H9 (cell line): ENCODE results near the gene MN1. TPM values are rescaled to one million over a fixed set of nuclear protein-coding genes. Genes with fewer than 3 reads are reported as not detected.

Source experiments
- DNase-seq: peaks from one replicate; pipeline ENCODE4 v3.0.0-alpha.2; 2017
- H2AFZ ChIP-seq: one replicate; pipeline ENCODE4 v1.6.1; 2013; ENCODE audit warnings: mild to moderate bottlenecking, low read length, control low read depth, moderate library complexity
- H2AK5ac ChIP-seq: 2 replicates; pipeline ENCODE4 v1.6.1; 2013; ENCODE audit warnings: low read length, control low read depth, mixed read lengths; ENCODE audit not compliant: insufficient read length
- H2BK120ac ChIP-seq: one replicate; pipeline ENCODE4 v1.6.1; 2013; ENCODE audit warnings: low read depth, mild to moderate bottlenecking, low read length, control low read depth, inconsistent platforms; ENCODE audit not compliant: poor library complexity, severe bottlenecking
- H2BK12ac ChIP-seq: 2 replicates; pipeline ENCODE4 v1.6.1; 2013; ENCODE audit warnings: low read length, control low read depth, mixed read lengths, low read depth; ENCODE audit not compliant: insufficient read length
- H2BK15ac ChIP-seq: 2 replicates; pipeline ENCODE4 v1.6.1; 2013; ENCODE audit warnings: low read depth, low read length, control low read depth
- H2BK20ac ChIP-seq: one replicate; pipeline ENCODE4 v1.6.1; 2013; ENCODE audit warnings: low read depth, mild to moderate bottlenecking, low read length, control low read depth, inconsistent platforms; ENCODE audit not compliant: poor library complexity, severe bottlenecking
- H2BK5ac ChIP-seq: 2 replicates; pipeline ENCODE4 v1.6.1; 2013; ENCODE audit warnings: low read length, control low read depth, mixed read lengths; ENCODE audit not compliant: insufficient read length
- H3K14ac ChIP-seq: 2 replicates; pipeline ENCODE4 v1.6.1; 2013; ENCODE audit warnings: low read length, control low read depth; ENCODE audit not compliant: insufficient read depth
- H3K18ac ChIP-seq: 2 replicates; pipeline ENCODE4 v1.6.1; 2013; ENCODE audit warnings: low read depth, mild to moderate bottlenecking, mixed read lengths, low read length, control low read depth; ENCODE audit not compliant: insufficient read length
- H3K23ac ChIP-seq: 2 replicates; pipeline ENCODE4 v1.6.1; 2013; ENCODE audit warnings: low read length, control low read depth, mixed read lengths, low read depth; ENCODE audit not compliant: insufficient read length
- H3K23me2 ChIP-seq: 2 replicates; pipeline ENCODE4 v1.6.1; 2013; ENCODE audit warnings: low read depth, mild to moderate bottlenecking, mixed read lengths, low read length, control low read depth; ENCODE audit not compliant: insufficient read length, poor library complexity, severe bottlenecking
- H3K27ac ChIP-seq: 2 replicates; pipeline ENCODE4 v1.5.1; 2013; ENCODE audit warnings: low read length, control low read depth, mixed read lengths, low read depth; ENCODE audit not compliant: insufficient read length
- H3K27me3 ChIP-seq: 2 replicates; pipeline ENCODE4 v1.6.1; 2013; ENCODE audit warnings: low read length, control low read depth, inconsistent platforms; ENCODE audit not compliant: insufficient read depth
- H3K4ac ChIP-seq: 2 replicates; pipeline ENCODE4 v1.6.1; 2013; ENCODE audit warnings: low read depth, mild to moderate bottlenecking, control low read depth, inconsistent platforms, low read length, moderate library complexity
- H3K4me1 ChIP-seq: 2 replicates; pipeline ENCODE4 v1.6.1; 2013; ENCODE audit warnings: low read length, control low read depth, inconsistent platforms; ENCODE audit not compliant: insufficient read depth
- H3K4me2 ChIP-seq: 2 replicates; pipeline ENCODE4 v1.6.1; 2013; ENCODE audit warnings: low read length, control low read depth, mixed read lengths; ENCODE audit not compliant: insufficient read length, insufficient read depth
- H3K56ac ChIP-seq: 2 replicates; pipeline ENCODE4 v1.6.1; 2013; ENCODE audit warnings: low read depth, mild to moderate bottlenecking, mixed read lengths, low read length, control low read depth; ENCODE audit not compliant: insufficient read length
- H3K79me1 ChIP-seq: 2 replicates; pipeline ENCODE4 v1.6.1; 2013; ENCODE audit warnings: low read depth, mild to moderate bottlenecking, moderate library complexity, low read length, control low read depth, inconsistent platforms; ENCODE audit not compliant: insufficient read depth, poor library complexity, severe bottlenecking
- H3K79me2 ChIP-seq: 2 replicates; pipeline ENCODE4 v1.6.1; 2013; ENCODE audit warnings: low read length, control low read depth, inconsistent platforms; ENCODE audit not compliant: insufficient read depth
- H3K9ac ChIP-seq: 2 replicates; pipeline ENCODE4 v1.6.1; 2013; ENCODE audit warnings: low read length, control low read depth, mixed read lengths; ENCODE audit not compliant: insufficient read length; ENCODE audit errors: extremely low read depth
- H3K9me3 ChIP-seq: one replicate; pipeline ENCODE4 v1.6.1; 2013; ENCODE audit warnings: low read depth, low read length, inconsistent platforms; ENCODE audit not compliant: control insufficient read depth
- H3T11ph ChIP-seq: one replicate; pipeline ENCODE4 v1.6.1; 2013; ENCODE audit warnings: mild to moderate bottlenecking, low read length, control low read depth, inconsistent platforms
- H4K20me1 ChIP-seq: one replicate; pipeline ENCODE4 v1.6.1; 2013; ENCODE audit not compliant: control insufficient read depth, insufficient read length, insufficient read depth
- H4K5ac ChIP-seq: 2 replicates; pipeline ENCODE4 v1.6.1; 2013; ENCODE audit warnings: low read depth, mild to moderate bottlenecking, mixed read lengths, low read length, control low read depth; ENCODE audit not compliant: insufficient read length
- H4K8ac ChIP-seq: replicated peaks from 2 replicates; pipeline ENCODE4 v1.6.1; 2013; ENCODE audit warnings: low read length, control low read depth, mixed read lengths, low read depth; ENCODE audit not compliant: insufficient read length
- H4K91ac ChIP-seq: 2 replicates; pipeline ENCODE4 v1.6.1; 2013; ENCODE audit warnings: low read depth, mild to moderate bottlenecking, moderate library complexity, mixed read lengths, low read length, control low read depth; ENCODE audit not compliant: insufficient read length
- H3K27ac Mint-ChIP-seq, 3 experiments: 2 replicates in 2 of 3; 3 replicates in 1 of 3; pipeline ENCODE4 v1.8.0; 2020 to 2021; ENCODE audit warnings: mixed read lengths in 3 of 3, mild to moderate bottlenecking in 1 of 3, moderate library complexity in 1 of 3
- H3K27me3 Mint-ChIP-seq: 2 replicates; pipeline ENCODE4 v1.8.0; 2021; ENCODE audit warnings: low read depth, mild to moderate bottlenecking, moderate library complexity, mixed read lengths
- H3K36me3 Mint-ChIP-seq, 3 experiments: 2 replicates in 2 of 3; 3 replicates in 1 of 3; pipeline ENCODE4 v1.8.0; 2020 to 2021; ENCODE audit warnings: low read depth in 3 of 3, mixed read lengths in 3 of 3; ENCODE audit not compliant: insufficient read depth in 1 of 3
- H3K4me1 Mint-ChIP-seq, 2 experiments: 2 replicates each; pipeline ENCODE4 v1.8.0; 2020; ENCODE audit warnings: mixed read lengths in 2 of 2
- H3K4me3 Mint-ChIP-seq, 2 experiments: 2 replicates in 1 of 2; 3 replicates in 1 of 2; pipeline ENCODE4 v1.8.0; 2020 to 2021; ENCODE audit warnings: mild to moderate bottlenecking in 2 of 2, mixed read lengths in 2 of 2, moderate library complexity in 1 of 2
- H3K9me3 Mint-ChIP-seq, 2 experiments: 2 replicates in 1 of 2; 3 replicates in 1 of 2; pipeline ENCODE4 v1.8.0; 2020; ENCODE audit warnings: mild to moderate bottlenecking in 2 of 2, mixed read lengths in 2 of 2, moderate library complexity in 1 of 2
- WGBS: extraction: QIAGEN DNeasy Blood & Tissue Kit; methylation state at CpG from one replicate; pipeline ENCODE4 v1.1.7; 2013; ENCODE audit warnings: missing lambda C conversion rate, low lambda C conversion rate, mixed read lengths; ENCODE audit not compliant: insufficient read length; ENCODE audit errors: extremely low coverage; 5-methylcytosine and 5-hydroxymethylcytosine counted together
- total RNA-seq: library from RNA; stranded (reverse); gene quantifications from 2 replicates; pipeline ENCODE4 v1.2.1, GENCODE V29; 2021
- TF ChIP-seq, protein P1 (sequence below): fragments of 200-600 bp; sonication (generic); conservative IDR thresholded peaks from 3 replicates; pipeline ENCODE4 v1.8.0; 2021; ENCODE audit warnings: antibody characterized with exemption, mild to moderate bottlenecking

Gene MN1
- total RNA-seq, 1 experiment from 2014 or later: 2.8 TPM

DNA sequence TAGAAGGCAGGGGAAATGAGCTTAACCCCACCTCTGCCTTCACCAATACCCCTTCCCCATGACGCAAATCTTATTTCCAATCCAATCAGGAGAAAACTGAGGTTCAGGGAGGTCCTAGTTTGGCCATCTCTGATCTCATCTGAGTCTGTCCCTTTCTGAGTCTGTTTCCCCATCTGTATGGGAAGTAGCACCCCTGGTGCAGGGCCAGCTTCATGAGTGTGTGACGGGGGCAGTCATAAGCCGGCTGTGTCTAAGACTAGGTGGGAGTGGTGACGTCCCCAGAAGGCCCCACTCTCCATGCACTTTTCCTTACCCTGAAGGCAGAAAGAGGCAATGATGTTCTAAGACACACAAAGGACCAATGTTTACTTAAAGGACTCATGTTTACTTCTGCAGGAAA lies 72.3 kb downstream of the MN1 start:
- Histone ChIP-seq H4K20me1 (no peaks in the 10 kb centered on the region), H2BK12ac (no peak overlapping the region), H2BK5ac (no peak overlapping the region), H3K14ac (no peak overlapping the region), H2AK5ac (no peak overlapping the region), H3K27me3 (no peaks in the 10 kb centered on the region), H4K91ac (no peak overlapping the region), H3K27ac (peak overlapping the region; percentile 5), H3K79me2 (peaks cover 45% of the 10 kb centered on the region), H2BK15ac (no peak overlapping the region), H3K4me2 (no peak overlapping the region), H4K5ac (no peak overlapping the region), H2BK20ac (no peak overlapping the region), H2BK120ac (no peak overlapping the region), H4K8ac (no peak overlapping the region), H3K4me1 (peaks cover 10% of the 10 kb centered on the region; the same call in 1 of the 2 replicates), H2AFZ (no peak overlapping the region), H3K9me3 (no peaks in the 10 kb centered on the region), H3K56ac (no peak overlapping the region), H3T11ph (no peak overlapping the region), H3K23ac (no peak overlapping the region), H3K23me2 (no peaks in the 10 kb centered on the region), H3K79me1 (peaks cover 2% of the 10 kb centered on the region), H3K18ac (peak overlapping the region; percentile 33), H3K9ac (no peak overlapping the region), H3K4ac (no peak overlapping the region)
- H3K9me3 Mint-ChIP-seq: peaks cover 12 to 21% of the 10 kb centered on the region in 2 experiments
- H3K4me3 Mint-ChIP-seq: no peak overlapping the region
- H3K36me3 Mint-ChIP-seq: peaks cover 13 to 22% (median 19%) of the 10 kb centered on the region in 3 experiments
- no peak for DNase-seq
- no peaks in the 10 kb centered on the region for H3K27me3 Mint-ChIP-seq
- TF ChIP-seq, protein P1, sequence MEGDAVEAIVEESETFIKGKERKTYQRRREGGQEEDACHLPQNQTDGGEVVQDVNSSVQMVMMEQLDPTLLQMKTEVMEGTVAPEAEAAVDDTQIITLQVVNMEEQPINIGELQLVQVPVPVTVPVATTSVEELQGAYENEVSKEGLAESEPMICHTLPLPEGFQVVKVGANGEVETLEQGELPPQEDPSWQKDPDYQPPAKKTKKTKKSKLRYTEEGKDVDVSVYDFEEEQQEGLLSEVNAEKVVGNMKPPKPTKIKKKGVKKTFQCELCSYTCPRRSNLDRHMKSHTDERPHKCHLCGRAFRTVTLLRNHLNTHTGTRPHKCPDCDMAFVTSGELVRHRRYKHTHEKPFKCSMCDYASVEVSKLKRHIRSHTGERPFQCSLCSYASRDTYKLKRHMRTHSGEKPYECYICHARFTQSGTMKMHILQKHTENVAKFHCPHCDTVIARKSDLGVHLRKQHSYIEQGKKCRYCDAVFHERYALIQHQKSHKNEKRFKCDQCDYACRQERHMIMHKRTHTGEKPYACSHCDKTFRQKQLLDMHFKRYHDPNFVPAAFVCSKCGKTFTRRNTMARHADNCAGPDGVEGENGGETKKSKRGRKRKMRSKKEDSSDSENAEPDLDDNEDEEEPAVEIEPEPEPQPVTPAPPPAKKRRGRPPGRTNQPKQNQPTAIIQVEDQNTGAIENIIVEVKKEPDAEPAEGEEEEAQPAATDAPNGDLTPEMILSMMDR: no peak
- H3K27ac Mint-ChIP-seq: peak overlapping the region in 2 of 3 experiments; percentile 5 to 88; a peak in 2 of 7 replicates
- peaks cover 29 to 39% of the 10 kb centered on the region in 2 experiments for H3K4me1 Mint-ChIP-seq
- WGBS: no CpG with 5 or more reads among the region's 4 CpGs
